ENCODE measurements around the gene PLB1. TPM values are rescaled to one million over a fixed set of nuclear protein-coding genes. Genes with fewer than 3 reads are reported as not detected.
"Not testable (repeated sequence)": the region's sequence is repeated elsewhere in the genome, so short reads cannot be mapped to it uniquely, and the experiment has no call there.

Gene PLB1
- total RNA-seq, 1 donor from 2014 or later, result 0.64 TPM

- no peak overlapping the region for H3K4me3 Mint-ChIP-seq (ENCODE audit: unreplicated experiment)
- peaks cover 2% of the 10 kb centered on the region for H3K27me3 Mint-ChIP-seq (ENCODE audit: unreplicated experiment)
- DNase-seq (ENCODE audit: extremely low spot score, unreplicated experiment), result no peak
- H3K4me1 Mint-ChIP-seq (ENCODE audit: unreplicated experiment), result peaks cover 3% of the 10 kb centered on the region
- no peaks in the 10 kb centered on the region for H3K9me3 Mint-ChIP-seq (ENCODE audit: unreplicated experiment)
- TF ChIP-seq CTCF (IDR thresholded peaks at IDR 0.05), result no peak
- no peak overlapping the region for H3K27ac Mint-ChIP-seq (ENCODE audit: unreplicated experiment)
- H3K36me3 Mint-ChIP-seq (ENCODE audit: unreplicated experiment), result no peaks in the 10 kb centered on the region
Observed at GRCh38 chr2:28547906-28548600, 52.2 kb downstream of the PLB1 start.

GRCh38 chr2:28550345-28550744, 54.5 kb downstream of the PLB1 start:
- H3K9me3 Mint-ChIP-seq (ENCODE audit: unreplicated experiment), result not testable (repeated sequence)

GRCh38 chr2:28552045-28552823, 56.4 kb downstream of the PLB1 start:
- Mint-ChIP-seq H3K27me3 (ENCODE audit: unreplicated experiment) (no peaks in the 10 kb centered on the region), H3K9me3 (ENCODE audit: unreplicated experiment) (no peaks in the 10 kb centered on the region), H3K4me1 (ENCODE audit: unreplicated experiment) (no peaks in the 10 kb centered on the region), H3K4me3 (ENCODE audit: unreplicated experiment) (no peak overlapping the region), H3K27ac (ENCODE audit: unreplicated experiment) (no peak overlapping the region), H3K36me3 (ENCODE audit: unreplicated experiment) (no peaks in the 10 kb centered on the region)
- no peak for TF ChIP-seq CTCF (IDR thresholded peaks at IDR 0.05)
- DNase-seq (ENCODE audit: extremely low spot score, unreplicated experiment), result no peak

More at GRCh38 chr2:28550345-28550744, 54.5 kb downstream of the PLB1 start:
- not testable (repeated sequence) for H3K4me1 Mint-ChIP-seq (ENCODE audit: unreplicated experiment); DNase-seq (ENCODE audit: extremely low spot score, unreplicated experiment); H3K36me3 Mint-ChIP-seq (ENCODE audit: unreplicated experiment); H3K4me3 Mint-ChIP-seq (ENCODE audit: unreplicated experiment); H3K27me3 Mint-ChIP-seq (ENCODE audit: unreplicated experiment); H3K27ac Mint-ChIP-seq (ENCODE audit: unreplicated experiment)

GRCh38 chr2:28556303-28556702, 60.4 kb downstream of the PLB1 start:
- Mint-ChIP-seq H3K9me3 (ENCODE audit: unreplicated experiment) (no peaks in the 10 kb centered on the region), H3K27me3 (ENCODE audit: unreplicated experiment) (no peaks in the 10 kb centered on the region), H3K36me3 (ENCODE audit: unreplicated experiment) (no peaks in the 10 kb centered on the region), H3K4me3 (ENCODE audit: unreplicated experiment) (no peak overlapping the region), H3K27ac (ENCODE audit: unreplicated experiment) (no peak overlapping the region), H3K4me1 (ENCODE audit: unreplicated experiment) (no peaks in the 10 kb centered on the region)
- no peak for DNase-seq (ENCODE audit: extremely low spot score, unreplicated experiment)
- no peak for TF ChIP-seq CTCF (IDR thresholded peaks at IDR 0.05)

- H3K36me3 Mint-ChIP-seq (ENCODE audit: unreplicated experiment), result no peaks in the 10 kb centered on the region
- H3K4me1 Mint-ChIP-seq (ENCODE audit: unreplicated experiment), result no peaks in the 10 kb centered on the region
- DNase-seq (ENCODE audit: extremely low spot score, unreplicated experiment), result no peak
Observed at GRCh38 chr2:28557389-28558131, 61.7 kb downstream of the PLB1 start.

More at GRCh38 chr2:28557389-28558131, 61.7 kb downstream of the PLB1 start:
- no peaks in the 10 kb centered on the region for H3K27me3 Mint-ChIP-seq (ENCODE audit: unreplicated experiment)
- no peak overlapping the region for H3K4me3 Mint-ChIP-seq (ENCODE audit: unreplicated experiment)
- no peaks in the 10 kb centered on the region for H3K9me3 Mint-ChIP-seq (ENCODE audit: unreplicated experiment)
- TF ChIP-seq CTCF (IDR thresholded peaks at IDR 0.05), result no peak
- no peak overlapping the region for H3K27ac Mint-ChIP-seq (ENCODE audit: unreplicated experiment)

Data from osteocyte (in vitro differentiated cells).